ENCODE results near the gene NSF. TPM values are rescaled to one million over a fixed set of nuclear protein-coding genes. Genes with fewer than 3 reads are reported as not detected.

The NSF gene
- total and polyA plus RNA-seq, 2 donors (not counting 1 experiment from before 2014, with no cell fraction given), result 65.5 to 66.7 TPM

DNA sequence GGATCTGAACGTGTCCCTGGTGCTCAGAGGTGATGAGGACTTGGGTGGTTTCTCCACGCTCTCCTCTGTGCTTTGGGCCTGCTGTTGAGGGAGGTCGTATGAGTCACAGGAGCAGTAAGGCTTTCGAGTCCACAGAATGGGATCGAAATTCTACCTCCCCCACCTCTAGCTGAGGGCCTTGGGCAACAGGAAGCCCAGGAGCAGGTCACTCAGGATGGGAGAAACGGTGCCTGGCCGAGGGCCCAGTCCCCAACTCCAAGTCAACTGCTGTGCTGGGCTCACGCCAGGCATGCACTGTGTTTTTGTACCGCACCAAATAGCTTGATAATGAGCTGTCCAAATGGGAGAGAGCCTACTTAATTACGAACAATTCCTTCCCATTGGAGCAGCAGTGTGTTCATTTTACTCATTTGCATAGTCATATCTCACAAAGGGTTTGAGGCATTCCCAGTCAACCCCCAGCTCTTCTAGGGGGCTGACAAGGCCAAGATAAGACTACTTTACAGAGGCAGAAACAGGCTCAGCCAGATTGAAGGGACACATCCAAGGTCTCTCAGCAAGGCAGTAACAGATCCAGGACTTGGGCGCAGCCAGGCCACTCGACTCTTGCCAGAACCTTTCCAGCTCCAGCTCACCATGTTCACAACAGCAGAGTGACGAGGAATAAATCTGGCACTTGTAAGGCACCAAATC is 174.4 kb downstream of the NSF start:
- Histone ChIP-seq H3K27ac (ENCODE audit: insufficient read depth, low read length) (peak overlapping the region; percentile 34), H4K20me1 (ENCODE audit: control insufficient read depth, extremely low read depth, insufficient read depth, low read length) (no peaks in the 10 kb centered on the region), H3K4me2 (ENCODE audit: extremely low read depth, insufficient read depth, low read length) (no peak overlapping the region), H3K4me1 (ENCODE audit: control insufficient read depth, extremely low read depth, insufficient read depth, low read length) (peaks cover 12% of the 10 kb centered on the region), H3K9me3 (ENCODE audit: control insufficient read depth, insufficient read depth, low read depth, low read length) (no peaks in the 10 kb centered on the region), H3K4me3 (replicated peaks in 1 of 4; ENCODE audit: control extremely low read depth in 1 of 4, insufficient read depth in 1 of 4, low read depth in 3 of 4, low read length in 4 of 4) (no peak overlapping the region), H3K79me2 (ENCODE audit: control insufficient read depth, insufficient read depth, low read length) (no peaks in the 10 kb centered on the region), H3K36me3 (ENCODE audit: control insufficient read depth, insufficient read depth, low read length) (peaks cover 1% of the 10 kb centered on the region), H3K9ac (ENCODE audit: insufficient read depth, low read length) (no peak overlapping the region), H3K27me3 (ENCODE audit: control insufficient read depth, insufficient read depth, low read length) (no peaks in the 10 kb centered on the region), H2AFZ (ENCODE audit: low read length) (no peak overlapping the region)
- TF ChIP-seq EZH2 (IDR thresholded peaks at IDR 0.05; ENCODE audit: low read length, missing control alignments), result no peak
- TF ChIP-seq, protein P1, sequence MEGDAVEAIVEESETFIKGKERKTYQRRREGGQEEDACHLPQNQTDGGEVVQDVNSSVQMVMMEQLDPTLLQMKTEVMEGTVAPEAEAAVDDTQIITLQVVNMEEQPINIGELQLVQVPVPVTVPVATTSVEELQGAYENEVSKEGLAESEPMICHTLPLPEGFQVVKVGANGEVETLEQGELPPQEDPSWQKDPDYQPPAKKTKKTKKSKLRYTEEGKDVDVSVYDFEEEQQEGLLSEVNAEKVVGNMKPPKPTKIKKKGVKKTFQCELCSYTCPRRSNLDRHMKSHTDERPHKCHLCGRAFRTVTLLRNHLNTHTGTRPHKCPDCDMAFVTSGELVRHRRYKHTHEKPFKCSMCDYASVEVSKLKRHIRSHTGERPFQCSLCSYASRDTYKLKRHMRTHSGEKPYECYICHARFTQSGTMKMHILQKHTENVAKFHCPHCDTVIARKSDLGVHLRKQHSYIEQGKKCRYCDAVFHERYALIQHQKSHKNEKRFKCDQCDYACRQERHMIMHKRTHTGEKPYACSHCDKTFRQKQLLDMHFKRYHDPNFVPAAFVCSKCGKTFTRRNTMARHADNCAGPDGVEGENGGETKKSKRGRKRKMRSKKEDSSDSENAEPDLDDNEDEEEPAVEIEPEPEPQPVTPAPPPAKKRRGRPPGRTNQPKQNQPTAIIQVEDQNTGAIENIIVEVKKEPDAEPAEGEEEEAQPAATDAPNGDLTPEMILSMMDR (conservative IDR thresholded peaks at IDR 0.05 in 1 of 2, IDR thresholded peaks at IDR 0.05 in 1 of 2; ENCODE audit: low read depth in 1 of 2, low read length in 2 of 2), result no peak
- DNase-seq (ENCODE audit: low read depth in 2 of 2), result peak; percentile 69 to 93

DNA sequence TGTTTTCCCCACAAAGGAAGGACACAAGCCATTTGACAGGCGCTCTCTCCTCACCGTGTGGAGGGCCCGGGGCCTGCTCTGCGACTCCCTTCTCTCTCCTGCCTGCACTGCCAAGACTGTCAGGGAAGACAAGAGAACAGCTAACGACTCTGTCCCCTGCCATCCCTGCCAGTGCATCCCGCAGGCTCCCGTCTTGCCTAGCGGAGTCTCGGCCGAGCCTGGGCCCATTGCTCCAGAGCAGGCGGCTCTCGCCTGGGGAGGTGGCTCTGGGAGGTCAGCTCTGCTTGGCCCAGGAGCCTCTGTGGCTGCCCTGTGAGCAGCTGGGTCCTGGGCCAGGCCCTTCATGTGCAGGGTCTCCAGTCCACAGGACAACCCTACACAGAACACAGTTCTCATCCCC is 175.0 kb downstream of the NSF start:
- H3K4me2 ChIP-seq (ENCODE audit: extremely low read depth, insufficient read depth, low read length), result no peak overlapping the region

DNA sequence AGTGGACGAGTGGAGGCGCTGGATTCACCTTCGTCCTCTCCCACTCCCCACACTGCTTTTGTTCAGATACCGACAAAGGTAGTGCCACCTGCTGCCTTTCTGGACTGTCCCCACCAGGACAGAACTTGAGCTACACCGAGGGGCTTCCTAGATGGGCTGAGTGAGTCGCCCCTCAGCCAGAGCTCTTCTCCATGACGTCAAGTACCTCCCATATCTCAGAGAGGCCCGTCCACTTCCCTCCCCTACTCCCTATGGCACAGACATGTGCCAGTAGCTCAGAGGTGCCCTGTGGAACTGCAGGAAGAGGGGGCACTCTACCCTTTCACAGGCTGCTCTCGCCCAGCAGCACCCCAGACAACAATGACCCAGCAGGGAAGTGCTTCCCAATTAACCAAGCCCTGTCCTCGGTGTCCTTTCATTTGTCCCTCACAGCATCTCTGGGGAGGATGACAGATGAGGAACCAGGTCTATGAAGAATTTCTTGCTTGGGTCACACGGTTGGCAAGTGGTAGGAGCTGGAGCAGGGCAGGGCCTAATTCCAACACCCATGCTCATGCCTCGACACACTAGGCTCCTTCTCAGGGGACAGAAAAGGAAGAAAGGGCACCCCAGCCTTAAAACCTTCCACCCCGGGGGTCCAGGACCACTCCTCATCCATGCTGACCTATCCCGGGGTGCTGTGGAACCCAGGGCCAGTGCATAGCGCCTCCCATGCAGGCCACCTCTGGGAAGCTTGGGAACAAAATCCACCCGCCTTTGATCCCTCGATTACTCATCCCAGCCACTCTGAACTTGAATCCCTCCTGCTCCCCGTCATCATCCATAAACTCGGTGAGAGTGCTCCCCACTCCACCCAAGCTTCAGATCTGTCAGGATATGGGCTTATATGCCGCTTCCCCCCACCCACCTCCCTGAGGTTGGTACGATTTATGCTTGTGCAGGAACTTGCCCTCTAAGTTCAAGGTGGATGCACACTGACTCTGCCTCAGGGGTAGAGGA is 176.3 kb downstream of the NSF start:
- H3K79me2 ChIP-seq (ENCODE audit: control insufficient read depth, insufficient read depth, low read length), result no peaks in the 10 kb centered on the region
- H3K9ac ChIP-seq (ENCODE audit: insufficient read depth, low read length), result no peak overlapping the region
- H3K9me3 ChIP-seq (ENCODE audit: control insufficient read depth, insufficient read depth, low read depth, low read length), result no peaks in the 10 kb centered on the region
- TF ChIP-seq, protein P1 (conservative IDR thresholded peaks at IDR 0.05 in 1 of 2, IDR thresholded peaks at IDR 0.05 in 1 of 2; ENCODE audit: low read depth in 1 of 2, low read length in 2 of 2), result no peak
- no peak for TF ChIP-seq EZH2 (IDR thresholded peaks at IDR 0.05; ENCODE audit: low read length, missing control alignments)
- no peak overlapping the region for H3K4me2 ChIP-seq (ENCODE audit: extremely low read depth, insufficient read depth, low read length)
- H3K4me1 ChIP-seq (ENCODE audit: control insufficient read depth, extremely low read depth, insufficient read depth, low read length), result peaks cover 12% of the 10 kb centered on the region
- peaks cover 1% of the 10 kb centered on the region for H3K36me3 ChIP-seq (ENCODE audit: control insufficient read depth, insufficient read depth, low read length)
- H2AFZ ChIP-seq (ENCODE audit: low read length), result no peak overlapping the region
- no peak overlapping the region for H3K27ac ChIP-seq (ENCODE audit: insufficient read depth, low read length)
- DNase-seq (ENCODE audit: low read depth in 2 of 2), result no peak
- H3K4me3 ChIP-seq (replicated peaks in 1 of 4; ENCODE audit: control extremely low read depth in 1 of 4, insufficient read depth in 1 of 4, low read depth in 3 of 4, low read length in 4 of 4), result no peak overlapping the region
- H3K27me3 ChIP-seq (ENCODE audit: control insufficient read depth, insufficient read depth, low read length), result no peaks in the 10 kb centered on the region
- no peaks in the 10 kb centered on the region for H4K20me1 ChIP-seq (ENCODE audit: control insufficient read depth, extremely low read depth, insufficient read depth, low read length)

More for the DNA sequence above, 175.0 kb downstream of the NSF start:
- no peak overlapping the region for H3K9ac ChIP-seq (ENCODE audit: insufficient read depth, low read length)
- peak overlapping the region; percentile 34 for H3K27ac ChIP-seq (ENCODE audit: insufficient read depth, low read length)
- no peak overlapping the region for H2AFZ ChIP-seq (ENCODE audit: low read length)
- peaks cover 1% of the 10 kb centered on the region for H3K36me3 ChIP-seq (ENCODE audit: control insufficient read depth, insufficient read depth, low read length)
- no peaks in the 10 kb centered on the region for H3K9me3 ChIP-seq (ENCODE audit: control insufficient read depth, insufficient read depth, low read depth, low read length)
- H3K4me3 ChIP-seq (replicated peaks in 1 of 4; ENCODE audit: control extremely low read depth in 1 of 4, insufficient read depth in 1 of 4, low read depth in 3 of 4, low read length in 4 of 4), result no peak overlapping the region
- H3K27me3 ChIP-seq (ENCODE audit: control insufficient read depth, insufficient read depth, low read length), result no peaks in the 10 kb centered on the region
- TF ChIP-seq EZH2 (IDR thresholded peaks at IDR 0.05; ENCODE audit: low read length, missing control alignments), result no peak
- no peak for DNase-seq (ENCODE audit: low read depth in 2 of 2)
- no peaks in the 10 kb centered on the region for H4K20me1 ChIP-seq (ENCODE audit: control insufficient read depth, extremely low read depth, insufficient read depth, low read length)
- H3K4me1 ChIP-seq (ENCODE audit: control insufficient read depth, extremely low read depth, insufficient read depth, low read length), result peaks cover 12% of the 10 kb centered on the region
- H3K79me2 ChIP-seq (ENCODE audit: control insufficient read depth, insufficient read depth, low read length), result no peaks in the 10 kb centered on the region
